Bladder microvascular endothelial cell (primary cell): ENCODE results near the gene CHD5. TPM values are rescaled to one million over a fixed set of nuclear protein-coding genes. Genes with fewer than 3 reads are reported as not detected.

ENCODE experiments used
- total RNA-seq: library from RNA; depleted of rRNA; stranded (reverse); fragments of >200 nt; gene quantifications from 2 replicates; pipeline ENCODE4 v1.2.3, GENCODE V29; 2014

CHD5 gene
- under 0.01 TPM in 1 of 2 replicates, not detected in the other for total RNA-seq

DNA sequence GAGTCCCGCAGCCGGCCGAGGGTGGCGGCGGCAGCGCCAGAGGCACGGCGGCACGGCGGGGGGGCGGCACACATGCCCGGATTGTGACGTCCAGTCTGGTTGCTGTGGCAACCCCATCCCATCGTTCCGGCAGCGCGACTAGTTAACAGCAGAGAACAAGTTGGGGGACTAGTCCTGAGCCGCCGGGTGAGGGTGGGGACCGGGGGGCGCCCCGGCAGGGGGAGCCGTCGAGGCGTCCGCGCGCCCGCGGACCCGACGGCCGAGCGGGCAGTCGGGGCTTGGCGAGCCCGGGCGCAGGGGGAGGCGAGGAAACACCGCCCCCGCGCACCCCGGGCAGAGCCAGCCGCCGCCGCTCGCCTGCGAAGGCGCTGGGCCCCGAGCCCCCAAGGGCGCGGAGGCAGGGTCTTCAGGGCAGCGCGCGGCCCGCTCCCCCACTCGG is at the start of gene CHD5:
Gene CHD5, minus strand, starts transcription at position 54 of the 439 bp plus-strand sequence. CDS start 298 bp downstream, outside the sequence.

DNA sequence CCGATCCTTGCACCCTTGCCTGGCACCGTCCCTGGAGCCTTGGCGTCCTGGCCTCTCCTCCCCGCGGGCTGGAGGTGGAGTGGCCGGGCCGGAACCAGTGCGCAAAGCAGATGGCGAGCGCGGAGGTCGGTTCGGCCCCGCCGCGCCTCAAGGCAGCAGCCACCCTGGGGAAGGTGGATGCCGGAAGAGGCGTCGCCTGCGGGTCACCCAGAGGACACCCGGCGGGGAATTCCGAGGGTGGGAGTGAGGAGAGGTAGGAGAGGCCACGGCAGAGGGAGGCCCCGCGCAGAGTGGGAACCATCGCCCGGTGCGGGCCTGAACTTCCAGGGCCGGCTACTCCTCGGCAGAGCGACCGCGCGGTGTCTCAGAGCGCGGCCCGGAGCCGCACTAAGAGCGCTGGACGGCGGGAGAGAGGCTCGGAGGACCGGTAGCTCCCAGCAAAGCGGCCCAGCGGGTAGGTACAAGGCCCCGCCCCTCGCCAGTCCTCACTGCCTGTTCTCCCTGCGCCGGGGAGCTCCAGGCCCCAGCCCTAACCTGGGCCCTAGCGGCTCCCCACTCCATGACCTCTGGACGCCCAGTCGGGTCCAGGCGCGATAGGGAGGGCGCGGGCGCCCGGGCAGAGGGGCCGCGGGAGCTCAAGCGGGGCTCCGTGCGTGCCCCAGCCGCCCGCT is 25.9 kb upstream of the CHD5 start, which contains the start of gene RNF207:
Gene RNF207, plus strand, starts transcription at position 271 of the 671 bp plus-strand sequence. CDS start 417 bp downstream, outside the sequence.

DNA sequence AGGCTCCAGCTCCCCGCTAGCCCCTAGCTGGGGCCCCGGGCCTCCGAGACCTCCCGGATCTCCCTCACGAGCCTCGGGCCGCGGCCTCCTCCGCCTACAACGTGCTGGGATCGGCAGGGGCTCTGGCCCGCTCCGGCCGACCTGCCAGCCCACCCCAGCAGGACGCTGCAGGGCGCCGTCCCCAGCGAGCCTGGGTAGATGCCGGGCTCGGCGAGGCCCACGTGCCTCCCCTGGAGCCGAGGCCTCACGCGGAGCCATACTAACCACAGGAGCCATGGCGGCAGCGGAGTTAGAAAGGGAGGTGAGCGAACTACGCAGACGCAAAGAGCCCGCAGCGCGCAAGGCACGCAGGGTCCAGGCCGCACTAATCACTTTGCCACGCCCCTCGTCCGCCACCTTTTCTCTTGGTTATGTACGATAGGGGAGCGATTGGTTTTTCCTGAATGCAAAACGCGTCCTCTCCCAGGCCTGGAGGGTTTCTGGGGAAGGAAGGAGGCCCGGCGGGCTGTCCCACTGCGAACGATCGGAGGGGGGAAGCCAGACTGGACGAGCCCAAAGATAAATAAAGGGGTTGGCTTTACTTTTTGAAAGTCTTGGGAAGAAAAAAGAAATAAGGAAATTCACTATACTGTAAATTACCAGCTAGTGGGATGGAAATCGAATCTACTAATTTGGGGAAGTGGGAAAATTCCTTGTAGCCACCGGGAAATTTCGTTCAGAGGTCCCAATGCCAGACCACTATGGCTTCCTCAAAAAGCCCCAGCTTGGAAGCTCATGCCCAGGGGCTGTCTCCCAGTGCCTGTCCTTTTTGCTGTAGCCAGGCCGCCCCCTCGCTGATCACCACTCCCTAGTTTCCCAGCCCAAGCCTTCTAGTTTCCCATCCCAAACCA is 19.4 kb upstream of the CHD5 start, which contains the start of gene RPL22:
Gene RPL22, minus strand, starts transcription at position 298 of the 890 bp plus-strand sequence. Its CDS starts 22 bp downstream, at position 276.

Other genes starting within 250 kb of the CHD5 start
- gene NPHP4, start 187.9 kb downstream of the CHD5 start, total RNA-seq, result 1.9 and 7.6 TPM in 2 replicates
- gene KCNAB2, start 134.4 kb downstream of the CHD5 start, total RNA-seq, result 1.6 and 2.7 TPM in 2 replicates
- gene RPL22, start 19.3 kb upstream of the CHD5 start, total RNA-seq, result 140 and 147 TPM in 2 replicates
- gene RNF207, start 25.8 kb upstream of the CHD5 start, total RNA-seq, result 4.2 and 15.5 TPM in 2 replicates
- gene ICMT, start 55.6 kb upstream of the CHD5 start, total RNA-seq, result 58.0 and 92.9 TPM in 2 replicates
- gene HES3, start 63.9 kb upstream of the CHD5 start, total RNA-seq, result not detected in 2 replicates
- 0.65 and 3.1 TPM in 2 replicates for gene GPR153, start 80.8 kb upstream of the CHD5 start, total RNA-seq
- gene ACOT7, start 213.4 kb upstream of the CHD5 start, total RNA-seq, result 33.2 and 42.4 TPM in 2 replicates
- gene HES2, start 239.6 kb upstream of the CHD5 start, total RNA-seq, result 5.3 and 18.1 TPM in 2 replicates
- gene ESPN, start 244.5 kb upstream of the CHD5 start, total RNA-seq, result 2.0 TPM in 1 of 2 replicates, not detected in the other